GM20000 (cell line): ENCODE data around the gene TBC1D12.

ENCODE experiments used
- DNase-seq: peaks from one replicate; pipeline ENCODE4 v3.0.0; 2012; ENCODE audit warnings: low spot score
- TF ChIP-seq, protein P1 (sequence below): IDR thresholded peaks from 2 replicates; pipeline ENCODE4 v1.5.1; 2012; ENCODE audit warnings: mild to moderate bottlenecking, control low read depth; ENCODE audit errors: extremely low read depth, missing control alignments

Gene TBC1D12

GRCh38 chr10:94397549-94398370, 4.6 kb upstream of the TBC1D12 start:
- no peak for DNase-seq
- TF ChIP-seq, protein P1, sequence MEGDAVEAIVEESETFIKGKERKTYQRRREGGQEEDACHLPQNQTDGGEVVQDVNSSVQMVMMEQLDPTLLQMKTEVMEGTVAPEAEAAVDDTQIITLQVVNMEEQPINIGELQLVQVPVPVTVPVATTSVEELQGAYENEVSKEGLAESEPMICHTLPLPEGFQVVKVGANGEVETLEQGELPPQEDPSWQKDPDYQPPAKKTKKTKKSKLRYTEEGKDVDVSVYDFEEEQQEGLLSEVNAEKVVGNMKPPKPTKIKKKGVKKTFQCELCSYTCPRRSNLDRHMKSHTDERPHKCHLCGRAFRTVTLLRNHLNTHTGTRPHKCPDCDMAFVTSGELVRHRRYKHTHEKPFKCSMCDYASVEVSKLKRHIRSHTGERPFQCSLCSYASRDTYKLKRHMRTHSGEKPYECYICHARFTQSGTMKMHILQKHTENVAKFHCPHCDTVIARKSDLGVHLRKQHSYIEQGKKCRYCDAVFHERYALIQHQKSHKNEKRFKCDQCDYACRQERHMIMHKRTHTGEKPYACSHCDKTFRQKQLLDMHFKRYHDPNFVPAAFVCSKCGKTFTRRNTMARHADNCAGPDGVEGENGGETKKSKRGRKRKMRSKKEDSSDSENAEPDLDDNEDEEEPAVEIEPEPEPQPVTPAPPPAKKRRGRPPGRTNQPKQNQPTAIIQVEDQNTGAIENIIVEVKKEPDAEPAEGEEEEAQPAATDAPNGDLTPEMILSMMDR, result no peak

DNA sequence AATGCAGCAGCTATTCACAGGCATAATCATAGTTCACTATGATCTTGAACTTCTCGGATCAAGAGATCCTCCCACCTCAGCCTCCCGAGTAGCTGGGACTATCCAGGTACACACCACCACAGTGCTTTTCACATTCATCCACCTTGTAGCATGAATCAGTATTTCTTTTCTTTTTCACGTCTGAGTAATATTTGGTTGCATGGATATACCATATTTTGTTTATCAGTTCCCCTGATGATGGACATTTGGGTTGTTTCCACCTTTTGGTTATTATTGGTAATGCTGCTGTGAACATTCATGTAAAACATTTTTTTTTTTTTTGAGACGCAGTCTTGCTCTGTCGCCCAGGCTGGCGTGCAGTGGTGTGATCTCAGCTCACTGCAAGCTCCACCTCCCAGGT, 3.6 kb upstream of the TBC1D12 start:
- TF ChIP-seq, protein P1, result no peak
- DNase-seq, result no peak

GRCh38 chr10:94402843-94403379, 570 bp downstream of the TBC1D12 start:
- TF ChIP-seq, protein P1, result no peak
- peak; percentile 79 for DNase-seq

DNA sequence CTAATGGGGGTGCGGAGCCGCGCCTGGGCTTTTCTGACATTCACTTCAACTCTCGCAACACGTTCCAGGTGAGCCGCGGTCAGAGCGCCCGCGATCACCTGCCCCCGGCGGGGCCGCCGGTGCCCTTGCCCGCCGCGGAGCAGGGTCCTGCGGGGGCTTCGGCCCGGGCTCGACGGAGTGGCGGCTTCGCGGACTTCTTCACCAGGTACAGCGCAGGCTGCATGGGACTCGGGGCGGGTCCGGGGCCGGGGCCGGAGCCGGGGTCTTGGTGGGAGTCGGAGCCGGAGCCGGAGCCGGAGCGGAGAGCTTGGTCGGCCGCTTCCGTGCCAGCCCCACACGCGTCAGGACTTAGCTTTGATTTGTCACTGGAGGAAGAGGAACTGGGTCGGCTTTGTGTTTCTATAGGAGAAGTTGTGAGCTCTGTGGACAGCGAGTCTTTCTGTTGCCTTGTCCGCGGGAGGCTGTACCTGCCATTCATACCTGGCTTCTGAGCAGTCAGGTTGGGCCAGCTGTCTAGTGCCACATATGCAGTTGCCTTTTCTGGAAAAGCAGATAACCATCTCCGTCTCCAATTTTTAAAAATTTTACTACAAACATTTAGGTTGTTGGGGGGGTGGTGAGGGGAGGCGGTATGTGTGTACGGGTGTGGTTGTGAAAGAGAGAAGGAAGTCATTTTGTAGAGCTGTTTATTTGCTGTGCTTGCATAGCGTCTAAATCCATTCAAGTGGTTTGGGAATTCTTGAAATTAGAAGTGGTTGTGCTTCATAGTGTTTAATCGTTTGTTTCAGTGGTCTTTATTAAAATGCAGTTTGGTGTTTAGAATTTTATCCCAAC, 1.3 kb downstream of the TBC1D12 start:
- TF ChIP-seq, protein P1, result no peak
- peak; percentile 84 for DNase-seq

GRCh38 chr10:94405406-94405805, 3.1 kb downstream of the TBC1D12 start:
- DNase-seq, result no peak
- TF ChIP-seq, protein P1, result no peak

GRCh38 chr10:94407668-94408067, 5.3 kb downstream of the TBC1D12 start:
- TF ChIP-seq, protein P1, result no peak
- no peak for DNase-seq
